GM13977 (cell line): ENCODE results near the gene HMGN3.

Source experiments
- DNase-seq: peaks from one replicate; pipeline ENCODE4 v3.0.0; 2012; ENCODE audit warnings: low spot score
- in situ Hi-C: fragments of 300-500 bp; cut with MboI; formaldehyde crosslinking; loops from one replicate; pipeline ENCODE4 v1.12.0; 2022; ENCODE audit warnings: low sequenced_read_pairs, low pct_unique_long_range_greater_than_20kb, mixed read lengths, inconsistent platforms; ENCODE audit not compliant: unreplicated experiment
- TF ChIP-seq, protein P1 (sequence below): IDR thresholded peaks from 2 replicates; pipeline ENCODE4 v1.5.1; 2012; ENCODE audit warnings: mild to moderate bottlenecking, control low read depth; ENCODE audit not compliant: insufficient read depth; ENCODE audit errors: extremely low read depth, missing control alignments

The HMGN3 gene

DNA sequence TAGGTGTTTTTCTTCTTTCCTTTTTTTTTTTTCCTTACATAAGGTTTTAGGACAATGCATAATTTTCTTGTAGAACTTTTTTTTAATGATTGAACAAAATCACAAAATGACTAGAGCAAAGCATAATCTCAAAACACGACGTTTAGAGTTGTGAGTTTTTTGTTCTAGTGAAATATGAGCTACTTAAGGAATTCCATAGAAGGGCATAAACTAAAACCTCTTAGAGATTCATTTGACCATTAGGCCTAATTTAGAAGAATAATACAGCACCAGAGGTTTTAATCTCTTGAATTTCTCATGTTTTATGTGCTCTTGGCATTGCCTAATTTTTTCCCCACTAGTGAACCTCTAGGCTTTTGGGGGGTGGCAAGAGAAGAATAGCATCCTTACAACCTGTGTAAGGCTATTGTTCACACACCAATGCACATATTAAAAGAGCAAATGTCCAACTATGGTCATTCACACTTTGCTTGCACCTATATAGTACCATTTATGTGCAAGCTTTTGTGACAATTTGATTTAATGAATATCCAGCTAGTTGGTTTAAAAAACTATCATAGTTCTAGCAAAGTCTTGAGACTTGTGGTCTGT, 44.6 kb downstream of the HMGN3 start:
- no peak for DNase-seq
- in situ Hi-C loops: no loop called here
- TF ChIP-seq, protein P1, sequence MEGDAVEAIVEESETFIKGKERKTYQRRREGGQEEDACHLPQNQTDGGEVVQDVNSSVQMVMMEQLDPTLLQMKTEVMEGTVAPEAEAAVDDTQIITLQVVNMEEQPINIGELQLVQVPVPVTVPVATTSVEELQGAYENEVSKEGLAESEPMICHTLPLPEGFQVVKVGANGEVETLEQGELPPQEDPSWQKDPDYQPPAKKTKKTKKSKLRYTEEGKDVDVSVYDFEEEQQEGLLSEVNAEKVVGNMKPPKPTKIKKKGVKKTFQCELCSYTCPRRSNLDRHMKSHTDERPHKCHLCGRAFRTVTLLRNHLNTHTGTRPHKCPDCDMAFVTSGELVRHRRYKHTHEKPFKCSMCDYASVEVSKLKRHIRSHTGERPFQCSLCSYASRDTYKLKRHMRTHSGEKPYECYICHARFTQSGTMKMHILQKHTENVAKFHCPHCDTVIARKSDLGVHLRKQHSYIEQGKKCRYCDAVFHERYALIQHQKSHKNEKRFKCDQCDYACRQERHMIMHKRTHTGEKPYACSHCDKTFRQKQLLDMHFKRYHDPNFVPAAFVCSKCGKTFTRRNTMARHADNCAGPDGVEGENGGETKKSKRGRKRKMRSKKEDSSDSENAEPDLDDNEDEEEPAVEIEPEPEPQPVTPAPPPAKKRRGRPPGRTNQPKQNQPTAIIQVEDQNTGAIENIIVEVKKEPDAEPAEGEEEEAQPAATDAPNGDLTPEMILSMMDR: no peak

DNA sequence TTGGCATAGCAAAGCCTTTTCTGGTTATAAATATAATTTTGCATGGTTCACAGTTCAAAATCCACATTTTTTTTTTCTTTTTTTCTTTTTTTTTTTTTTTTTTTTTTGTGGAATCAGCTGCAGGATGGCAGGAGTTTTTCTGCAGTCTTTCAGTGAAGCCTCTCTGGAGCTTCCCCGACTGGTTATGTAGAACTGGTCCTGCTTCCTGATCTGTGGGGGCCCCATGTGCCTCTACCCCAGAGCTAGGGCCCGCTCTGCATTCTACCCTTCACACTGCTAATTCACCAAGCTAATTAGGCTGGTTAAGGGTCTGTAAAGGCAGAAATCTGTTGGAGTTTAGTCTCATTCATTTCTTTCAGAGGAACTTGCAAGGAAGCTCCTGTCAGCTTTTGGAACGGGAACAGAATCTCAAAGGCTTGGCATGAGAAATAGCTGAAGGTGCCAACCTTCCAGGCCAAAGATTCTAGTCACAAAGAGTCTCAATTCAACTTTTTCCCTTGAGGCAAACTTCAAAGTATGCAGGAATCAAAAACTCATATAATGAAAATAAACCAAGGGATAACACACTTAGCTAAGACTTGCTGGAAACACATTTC, 45.5 kb downstream of the HMGN3 start:
- no peak for DNase-seq
- in situ Hi-C loops: no loop called here
- TF ChIP-seq, protein P1: no peak

DNA sequence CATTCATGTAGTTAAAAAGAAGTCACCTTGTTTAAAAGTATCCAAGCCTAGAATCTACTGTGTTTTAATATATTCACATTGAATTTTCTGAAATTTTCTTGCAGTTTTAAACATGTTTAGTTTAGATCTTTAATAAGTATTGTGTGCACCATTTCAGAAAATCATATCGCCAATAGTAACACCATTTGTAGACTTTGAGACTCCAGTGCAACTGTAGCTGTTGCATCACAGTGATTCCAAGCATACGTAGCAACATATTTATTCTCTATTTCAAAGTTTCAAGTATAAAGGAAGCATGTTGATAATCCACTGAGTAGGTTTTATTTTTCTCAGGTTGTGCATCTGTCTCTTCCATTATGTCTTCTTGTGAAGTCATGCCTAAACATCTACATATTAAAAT, 46.4 kb downstream of the HMGN3 start:
- TF ChIP-seq, protein P1: no peak
- in situ Hi-C loops: no loop called here
- DNase-seq: no peak

DNA sequence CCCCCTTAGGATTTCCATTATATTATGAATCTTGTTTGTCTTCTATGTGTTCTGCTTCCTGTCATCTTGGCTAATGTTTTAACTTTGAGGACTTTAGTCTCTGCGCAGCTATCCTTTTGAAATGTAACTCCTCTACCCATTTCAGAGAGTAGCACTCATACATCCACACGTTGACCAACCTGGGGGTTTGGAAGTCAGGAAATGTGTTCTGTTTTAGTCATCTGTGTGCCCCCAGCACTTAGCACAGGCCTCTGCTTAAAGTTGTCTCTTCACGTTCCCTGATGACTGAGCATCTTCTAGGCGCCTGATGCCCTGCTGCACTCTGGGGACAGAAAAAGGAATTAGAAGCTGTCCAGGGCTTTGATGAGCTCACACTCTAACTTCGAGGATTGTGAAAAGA, 47.9 kb downstream of the HMGN3 start:
- TF ChIP-seq, protein P1: no peak
- DNase-seq: no peak
- in situ Hi-C loops: no loop called here

DNA sequence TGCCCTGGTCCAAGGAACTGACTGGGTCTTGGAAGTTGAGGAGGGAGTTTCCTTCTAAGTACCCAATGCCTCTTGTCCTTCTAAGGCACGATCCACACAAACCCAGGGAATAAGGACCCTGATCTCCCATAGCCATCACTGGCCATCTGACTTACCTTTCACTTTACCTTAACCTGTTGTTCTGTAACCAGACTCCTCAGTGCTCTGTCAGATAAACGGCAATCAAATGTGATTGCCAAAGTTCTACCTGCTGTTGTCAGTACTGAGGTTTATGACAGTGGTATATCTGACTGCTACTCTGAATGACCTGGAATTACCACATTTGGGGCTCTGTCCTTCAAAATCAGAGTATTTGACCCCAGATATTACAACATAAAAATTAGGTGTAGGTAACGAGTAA, 49.8 kb downstream of the HMGN3 start:
- TF ChIP-seq, protein P1: no peak
- in situ Hi-C loops: no loop called here
- no peak for DNase-seq

DNA sequence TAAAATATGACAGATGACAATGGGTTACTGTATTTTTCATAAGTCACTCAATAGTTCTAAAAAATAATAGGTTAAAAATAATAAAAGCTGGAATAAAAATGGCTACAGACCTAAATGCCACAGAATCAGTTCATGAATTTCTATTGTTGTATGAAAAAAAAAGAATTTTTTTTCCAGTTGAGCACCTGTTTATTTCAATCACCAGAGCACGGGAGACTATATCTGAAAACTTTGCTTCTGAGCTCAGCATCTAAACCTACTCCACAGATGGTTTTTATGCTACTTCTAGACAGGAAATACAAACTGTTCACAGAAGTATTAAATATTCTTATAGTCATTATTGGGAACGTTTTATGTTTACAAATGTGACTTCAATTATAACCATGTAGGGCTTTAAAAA, 50.4 kb downstream of the HMGN3 start:
- TF ChIP-seq, protein P1: no peak
- no peak for DNase-seq
- in situ Hi-C loops: no loop called here

DNA sequence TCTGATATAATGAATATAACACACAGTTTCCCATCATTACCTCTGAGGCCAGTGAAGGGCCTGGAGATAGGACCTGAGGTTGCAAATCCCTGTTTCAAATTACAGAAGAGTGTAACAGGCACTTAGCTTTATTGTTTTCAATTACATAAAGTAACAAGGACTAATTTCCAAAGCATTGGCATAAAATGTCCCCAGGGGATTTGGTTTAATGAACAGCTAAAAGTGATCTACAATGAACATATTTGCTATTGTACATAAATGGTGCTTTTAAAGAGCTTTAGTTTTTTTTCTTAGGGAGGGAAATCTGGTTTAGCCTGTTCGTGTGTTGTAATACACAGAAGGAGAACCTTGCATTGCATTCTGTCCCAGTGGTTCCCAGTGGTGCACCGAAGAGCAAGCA, 54.4 kb downstream of the HMGN3 start:
- TF ChIP-seq, protein P1: no peak
- no peak for DNase-seq
- in situ Hi-C loops: no loop called here
